H1 (cell line): ENCODE results near the gene IRF9. TPM values are rescaled to one million over a fixed set of nuclear protein-coding genes. Genes with fewer than 3 reads are reported as not detected.

Experiments used
- CEBPB ChIP-seq: IDR thresholded peaks from 2 replicates; pipeline ENCODE4 v1.6.1; 2012; ENCODE audit warnings: low read depth, low read length
- CHD7 ChIP-seq: fragments of 300-600 bp; sonication (generic); IDR thresholded peaks from 2 replicates; pipeline ENCODE4 v1.7.1; 2012; ENCODE audit warnings: low read length, moderate library complexity, mild to moderate bottlenecking, inconsistent platforms; ENCODE audit not compliant: insufficient replicate concordance
- NRF1 ChIP-seq: IDR thresholded peaks from 2 replicates; pipeline ENCODE4 v1.6.1; 2011; ENCODE audit warnings: mild to moderate bottlenecking, low read depth, low read length, improper control_type of control experiment
- polyA plus RNA-seq, 7 experiments: library from polyadenylated mRNA; depleted of rRNA in 3 of 7; stranded (reverse) in 5 of 7; unstranded in 2 of 7; fragments of >200 nt in 5 of 7; fragments of 200-250 nt in 2 of 7; gene quantifications; 1 replicate in 5 of 7; 2 replicates in 1 of 7; 4 replicates in 1 of 7; pipeline versions ENCODE4 v1.2.1 to v1.2.3, GENCODE V29; 2011 to 2013; ENCODE audit warnings: missing spikeins in 2 of 7, mixed read lengths in 2 of 7
- total RNA-seq: library from RNA; stranded (reverse); fragmentation: NEBNext Ultra II Directional; extraction: Animal tissue kit (Norgen Biotek cat#: 25700); gene quantifications from 2 replicates; pipeline ENCODE4 v1.2.1, GENCODE V29; 2021

IRF9 gene
- total and polyA plus RNA-seq, 2 of the 8 experiments (the other 6 are each of a cell fraction or from before 2014, with no cell fraction given): 11.4 to 13.2 TPM

GRCh38 chr14:24116128-24116814 lies 44.8 kb upstream of the IRF9 start (continued):
- TF ChIP-seq CHD7 (no peak), CEBPB (no peak), NRF1 (no peak)
